Left kidney (tissue), 2 donors: Measurements from ENCODE around the gene WDR27. TPM values are rescaled to one million over a fixed set of nuclear protein-coding genes. Genes with fewer than 3 reads are reported as not detected.
"Not testable (repeated sequence)": the region's sequence is repeated elsewhere in the genome, so short reads cannot be mapped to it uniquely, and the experiment has no call there.

Source experiments
- DNase-seq: peaks from one replicate; pipeline ENCODE4 v3.0.0-alpha.2; 2013
- polyA plus RNA-seq: library from polyadenylated mRNA; unstranded; fragments of 120-200 nt; gene quantifications from one replicate; pipeline ENCODE4 v1.2.1, GENCODE V29; 2013; ENCODE audit not compliant: insufficient read length

Gene WDR27
- polyA plus RNA-seq, 1 donor, result 85.1 TPM

DNA sequence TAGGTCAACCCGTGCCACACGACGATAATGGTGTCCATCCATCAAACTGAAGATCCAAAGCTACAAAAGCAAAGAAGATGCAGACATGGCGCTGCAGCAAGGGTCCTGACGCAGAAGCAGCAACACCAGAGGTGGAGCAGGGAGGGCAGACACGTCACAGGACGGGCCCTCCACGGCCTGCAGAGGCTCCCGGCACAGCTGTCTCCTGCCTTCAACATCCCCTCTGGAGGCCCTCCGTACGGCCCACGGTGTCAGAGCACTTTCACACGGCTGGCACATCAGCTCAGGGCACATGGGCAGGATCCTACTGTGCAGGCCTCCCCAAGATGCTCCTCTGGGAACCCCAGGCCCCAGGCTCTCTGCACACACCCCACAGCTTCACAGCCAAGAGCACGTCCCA is 37.6 kb downstream of the WDR27 start:
- DNase-seq, result no peak

DNA sequence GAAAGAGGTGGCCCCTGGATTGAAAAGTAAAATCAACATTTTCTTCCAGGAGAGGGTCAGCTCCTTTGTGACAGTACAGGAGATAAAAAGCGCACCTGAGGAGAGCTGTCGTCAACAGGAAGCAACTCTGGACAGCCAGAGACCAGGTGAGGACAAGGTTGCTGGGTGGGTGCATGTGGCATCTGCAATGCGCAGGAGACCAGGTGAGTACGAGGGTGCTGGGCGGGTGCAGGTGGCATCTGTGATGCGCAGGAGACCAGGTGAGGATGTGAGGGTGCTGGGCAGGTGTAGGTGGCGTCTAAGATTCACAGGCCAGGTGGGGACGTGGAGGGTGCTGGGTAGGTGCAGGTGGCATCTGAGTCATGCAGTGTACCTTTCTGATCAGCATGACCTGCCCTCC is 38.4 kb downstream of the WDR27 start:
- DNase-seq, result no peak

DNA sequence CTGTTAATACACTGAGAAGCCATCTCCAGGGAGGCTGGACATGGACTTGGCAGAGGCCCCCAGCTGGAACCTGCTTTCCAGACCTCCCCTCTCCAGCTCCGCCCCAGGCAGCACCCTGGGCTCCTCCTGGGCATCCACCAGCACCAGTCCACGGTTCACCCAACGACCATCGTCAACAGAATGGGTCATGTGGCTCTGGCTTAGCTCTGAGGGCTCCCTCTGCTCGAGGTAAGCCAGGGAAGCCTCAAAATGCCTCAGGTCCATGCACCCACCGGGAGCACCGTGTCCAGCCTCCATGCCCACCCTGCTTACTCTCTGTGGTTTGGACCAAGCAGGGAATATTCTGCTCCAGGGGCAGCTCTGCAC is 40.5 kb downstream of the WDR27 start:
- no peak for DNase-seq

DNA sequence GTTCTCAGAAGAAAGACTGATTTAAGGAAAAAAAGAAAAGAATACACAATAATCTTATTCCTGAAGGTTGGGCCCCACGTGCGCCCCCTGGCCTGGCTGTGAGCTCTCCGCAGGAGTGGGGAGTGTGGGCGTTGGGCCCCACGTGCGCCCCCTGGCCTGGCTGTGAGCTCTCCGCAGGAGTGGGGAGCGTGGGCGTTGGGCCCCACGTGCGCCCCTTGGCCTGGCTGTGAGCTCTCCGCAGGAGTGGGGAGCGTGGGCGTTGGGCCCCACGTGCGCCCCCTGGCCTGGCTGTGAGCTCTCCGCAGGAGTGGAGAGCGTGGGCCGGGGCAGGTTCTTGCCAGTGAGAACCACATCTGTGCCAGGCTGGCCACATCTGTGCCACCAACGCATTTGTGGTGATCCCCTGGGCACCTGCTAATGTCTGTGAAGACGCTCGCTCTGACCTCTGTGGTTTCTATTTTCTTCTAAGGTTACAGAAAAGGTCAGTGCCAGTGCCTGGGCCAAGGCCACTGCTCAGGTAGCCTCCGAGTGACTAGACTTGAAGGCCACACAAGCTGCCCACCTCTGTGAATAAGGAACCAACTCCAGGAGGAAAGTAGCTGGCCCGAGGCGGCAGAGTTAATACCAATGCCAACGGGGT is 41.0 kb downstream of the WDR27 start:
- DNase-seq, result no peak

DNA sequence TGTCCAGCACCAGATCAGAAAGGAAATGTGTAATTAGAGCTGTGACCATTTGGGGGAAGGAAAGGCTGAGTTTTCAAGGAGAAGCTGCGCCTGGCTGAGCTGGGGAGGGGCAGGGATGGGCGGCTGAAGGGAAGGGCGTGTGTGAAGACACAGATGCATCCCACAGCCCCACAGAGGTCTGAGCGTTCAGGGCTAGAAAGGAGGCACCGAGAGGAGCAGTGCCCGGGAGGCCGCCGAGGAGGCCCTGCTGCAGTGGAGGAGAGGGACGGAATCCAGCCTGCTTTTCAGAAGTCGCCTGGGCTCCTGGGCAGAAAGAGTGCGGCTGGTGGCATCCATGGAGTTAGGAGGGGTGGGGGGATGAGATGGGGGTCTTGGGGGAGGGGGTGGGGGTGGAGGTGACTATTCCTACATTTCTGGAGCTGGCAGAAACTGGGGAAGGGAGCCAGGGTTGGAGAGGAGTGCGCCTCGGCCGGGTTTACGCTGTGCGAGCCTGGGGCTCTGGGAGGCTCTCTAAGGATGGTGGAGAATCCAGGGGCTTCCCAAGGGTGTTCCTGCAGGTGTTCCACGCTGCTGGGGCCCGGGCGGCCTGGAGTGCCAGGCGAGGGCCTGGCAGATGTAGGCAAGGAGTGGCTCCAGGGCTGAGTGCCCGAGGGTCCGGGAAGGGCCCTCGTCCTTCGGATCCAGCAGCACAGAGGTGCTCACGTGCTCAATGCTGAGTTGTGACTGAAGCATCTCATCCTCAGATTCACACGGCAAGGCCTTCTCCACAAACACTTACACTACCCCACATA is 41.8 kb downstream of the WDR27 start:
- no peak for DNase-seq

DNA sequence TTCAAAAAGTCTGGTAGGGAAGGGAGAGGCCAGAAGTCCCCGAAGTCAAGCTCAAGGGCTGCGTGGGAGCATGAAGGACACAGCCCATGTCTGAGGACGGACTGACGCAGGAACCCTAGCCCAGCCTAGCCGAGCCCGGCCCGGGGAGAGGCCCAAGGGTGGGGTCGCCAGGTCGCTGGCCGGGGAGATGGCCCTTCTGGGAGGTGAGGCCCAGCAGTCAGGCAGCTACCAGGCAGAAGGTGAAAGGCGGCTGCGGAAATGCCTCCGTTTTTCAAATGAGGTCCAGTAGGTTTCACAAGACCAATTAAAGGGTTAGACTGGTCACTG is 44.6 kb downstream of the WDR27 start:
- DNase-seq, result no peak

DNA sequence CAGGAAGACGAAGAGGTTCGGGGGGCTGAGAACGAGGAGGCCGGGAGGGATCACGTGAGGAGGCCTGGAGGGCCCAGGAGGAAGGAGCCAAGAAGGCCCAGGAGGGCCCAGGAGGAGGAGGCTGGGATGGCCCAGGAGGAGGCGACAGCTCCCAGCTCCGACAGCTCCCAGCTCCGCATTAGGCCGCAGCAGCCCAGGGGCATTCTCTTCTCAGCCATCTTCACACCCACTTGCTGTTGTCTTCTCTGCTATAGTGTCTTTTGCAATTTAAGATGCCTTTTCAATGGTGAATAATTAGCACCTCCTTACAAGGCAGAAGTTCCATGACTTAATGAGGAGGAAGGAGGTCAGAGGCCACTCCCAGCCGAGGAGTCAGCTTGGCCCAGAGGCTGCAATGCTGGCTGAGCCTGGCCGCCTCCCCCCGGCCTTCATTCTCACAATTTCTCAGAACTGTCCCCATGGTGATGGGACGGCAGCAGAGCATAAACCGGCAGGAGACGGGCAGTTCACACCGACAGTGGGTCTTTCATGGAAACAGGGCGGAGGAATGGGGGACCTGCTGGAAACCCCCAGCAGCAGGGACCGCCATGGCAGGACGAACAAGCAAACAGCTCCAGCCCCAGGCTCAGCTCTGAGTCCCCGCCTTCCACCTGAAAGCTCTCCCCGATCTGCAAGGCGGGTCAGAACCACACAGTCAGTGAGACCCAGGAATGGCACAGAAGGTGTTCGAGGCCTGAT is 45.1 kb downstream of the WDR27 start:
- DNase-seq, result no peak

DNA sequence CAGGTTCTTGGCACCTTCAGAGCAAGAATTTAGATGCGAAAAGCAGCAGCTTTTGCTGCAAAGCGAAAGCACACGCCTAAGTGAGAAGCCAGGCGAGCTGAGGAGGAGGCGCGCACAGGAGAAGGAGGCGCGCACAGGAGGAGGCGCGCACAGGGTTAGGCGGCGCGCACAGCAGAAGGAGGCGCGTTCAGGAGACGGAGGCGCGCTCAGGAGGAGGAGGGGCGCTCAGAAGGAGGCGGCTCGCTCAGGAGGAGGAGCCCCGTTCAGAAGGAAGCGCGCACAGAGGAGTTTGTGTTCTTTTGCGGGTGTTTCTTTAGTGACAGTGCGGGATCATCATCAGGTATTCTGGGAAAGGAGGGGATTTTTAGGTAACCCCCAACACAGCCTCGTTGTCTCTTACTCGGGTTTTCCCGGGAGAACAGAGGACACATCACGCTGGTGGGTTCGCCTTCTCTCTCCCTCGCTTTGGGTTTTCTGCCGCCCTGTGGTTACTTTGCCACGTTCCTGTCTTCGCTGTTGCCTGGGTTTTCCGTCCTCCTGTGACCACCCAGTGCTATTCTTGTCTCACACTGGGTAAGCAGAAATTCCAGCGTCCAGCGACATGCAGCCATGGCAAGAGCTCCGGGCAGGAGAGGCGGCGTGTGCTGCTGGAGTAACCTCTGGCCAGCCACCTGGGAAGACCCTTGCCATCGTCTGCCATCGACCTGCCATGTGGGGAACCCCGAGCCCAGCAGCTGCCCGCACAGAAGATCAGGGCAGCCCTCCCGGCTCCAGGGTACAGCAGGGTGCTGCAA is 47.0 kb downstream of the WDR27 start:
- DNase-seq, result peak; percentile 58

DNA sequence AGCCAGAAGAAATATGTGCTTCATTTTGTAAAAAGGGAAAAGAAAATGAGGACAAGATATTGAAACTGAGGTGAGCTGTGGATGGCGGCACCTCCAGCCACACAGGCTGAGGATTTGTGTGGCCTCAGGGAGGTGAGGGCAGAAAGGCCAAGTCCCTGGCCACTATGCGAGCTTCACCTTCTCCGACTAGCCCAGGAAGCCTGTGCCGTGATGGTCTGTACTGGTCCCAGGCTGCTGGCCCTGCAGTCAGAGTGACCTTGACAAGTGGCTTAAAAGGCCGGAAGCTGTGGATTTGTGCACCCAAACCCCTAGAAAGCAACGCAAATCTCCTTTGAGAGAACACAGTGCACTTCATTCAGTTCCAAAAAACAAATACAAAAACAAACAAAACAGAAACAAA is 48.1 kb downstream of the WDR27 start:
- no peak for DNase-seq

DNA sequence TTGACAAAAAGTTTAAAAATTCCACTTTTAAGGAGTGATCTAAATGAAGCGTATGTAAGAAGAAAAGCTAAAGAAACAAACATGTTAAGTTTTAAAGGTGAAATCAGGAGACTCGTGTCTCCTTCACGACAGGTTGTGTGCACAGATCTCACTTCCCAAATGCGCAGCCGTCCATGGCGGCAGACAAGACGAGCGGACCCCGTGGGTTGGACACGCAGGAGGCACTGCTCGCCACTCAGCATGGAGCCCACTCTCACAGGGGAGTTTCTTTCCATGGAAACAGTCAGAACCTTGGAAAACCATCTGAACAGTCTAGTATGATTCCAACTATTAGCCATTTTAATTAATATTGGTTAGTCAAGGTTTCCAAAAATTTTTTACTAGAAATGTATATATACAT is 48.9 kb downstream of the WDR27 start:
- no peak for DNase-seq

DNA sequence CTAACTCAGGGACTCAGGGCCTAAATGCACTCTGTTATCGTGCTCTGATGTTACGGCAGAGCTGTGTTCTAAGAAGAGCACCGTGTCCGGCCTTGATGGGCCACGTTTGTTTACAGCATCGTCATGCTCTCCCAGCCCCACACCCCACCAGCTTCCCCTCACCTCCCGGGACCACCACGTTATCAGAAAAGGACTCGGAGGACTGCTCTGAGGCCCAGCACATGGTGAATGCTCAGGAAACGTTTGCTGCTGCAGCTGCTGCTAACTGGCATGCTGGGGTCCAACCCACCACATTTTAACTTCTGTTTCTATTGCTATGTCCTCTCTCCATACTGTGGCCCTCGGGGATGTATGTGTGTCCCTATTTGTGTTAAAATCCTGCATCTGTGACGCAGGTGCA is 50.3 kb downstream of the WDR27 start:
- DNase-seq, result no peak

DNA sequence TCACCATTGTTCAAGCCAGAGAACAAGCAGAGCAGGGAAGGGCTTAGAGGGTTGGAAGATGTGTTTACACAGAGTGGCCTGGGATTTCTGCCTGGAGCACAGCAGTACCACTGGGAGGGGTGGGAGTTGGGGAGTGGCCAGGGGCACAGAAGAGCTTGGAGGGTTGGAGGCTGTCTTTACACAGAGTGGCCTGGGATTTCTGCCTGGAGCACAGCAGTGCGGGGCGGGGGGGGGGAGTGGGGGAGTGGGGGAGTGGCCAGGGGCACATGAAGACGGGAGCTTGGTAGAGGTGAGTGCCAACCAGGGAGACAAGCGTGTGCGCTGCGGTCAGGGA is 50.9 kb downstream of the WDR27 start:
- DNase-seq, result no peak

DNA sequence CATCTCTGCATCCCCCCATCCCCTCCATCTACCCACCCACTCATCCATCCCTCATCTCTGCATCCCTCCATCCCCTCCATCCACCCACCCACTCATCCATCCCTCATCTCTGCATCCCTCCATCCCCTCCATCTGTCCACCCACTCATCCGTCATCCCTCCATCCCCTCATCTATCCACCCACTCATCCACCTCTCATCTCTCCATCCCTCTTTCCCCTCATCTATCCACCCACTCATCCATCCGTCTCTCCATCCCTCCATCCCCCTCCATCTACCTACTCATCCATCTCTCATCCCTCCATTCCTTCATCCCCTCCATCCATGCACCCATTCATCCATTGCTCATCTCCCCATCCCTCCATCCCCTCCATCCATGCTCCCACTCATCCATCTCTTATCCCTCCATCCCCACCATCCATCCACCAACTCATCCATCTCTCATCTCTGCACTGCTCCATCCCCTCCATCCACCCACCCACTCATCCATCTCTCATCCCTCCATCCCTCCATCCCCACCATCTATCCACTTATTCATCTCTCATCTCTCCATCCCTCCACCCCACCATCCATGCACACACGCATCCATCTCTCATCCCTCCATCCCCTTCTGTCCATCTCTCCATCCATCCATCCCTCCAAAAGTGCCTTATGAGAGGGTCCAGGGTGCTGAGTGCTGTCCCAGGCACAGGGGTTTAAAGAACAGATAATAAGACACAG is 51.4 kb downstream of the WDR27 start:
- no peak for DNase-seq

DNA sequence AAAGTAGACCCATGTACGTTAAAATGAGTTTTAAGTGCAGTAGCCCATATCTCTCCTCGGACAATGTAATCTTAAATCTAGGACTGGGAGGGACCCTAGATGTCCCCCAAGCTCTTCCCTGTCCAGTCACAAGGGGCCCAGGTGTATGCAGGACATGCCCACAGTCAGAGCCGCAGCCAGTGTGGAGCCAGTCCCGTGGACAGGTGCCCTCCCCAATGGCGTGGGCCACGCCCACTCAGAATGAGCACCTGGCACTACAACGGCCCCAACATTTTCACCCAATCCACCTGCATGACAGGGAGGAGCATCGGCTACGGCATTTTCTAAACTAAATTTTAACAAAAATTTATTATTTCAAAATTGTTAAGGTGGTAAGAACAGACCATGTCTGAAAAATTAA is 53.2 kb downstream of the WDR27 start:
- DNase-seq, result no peak

DNA sequence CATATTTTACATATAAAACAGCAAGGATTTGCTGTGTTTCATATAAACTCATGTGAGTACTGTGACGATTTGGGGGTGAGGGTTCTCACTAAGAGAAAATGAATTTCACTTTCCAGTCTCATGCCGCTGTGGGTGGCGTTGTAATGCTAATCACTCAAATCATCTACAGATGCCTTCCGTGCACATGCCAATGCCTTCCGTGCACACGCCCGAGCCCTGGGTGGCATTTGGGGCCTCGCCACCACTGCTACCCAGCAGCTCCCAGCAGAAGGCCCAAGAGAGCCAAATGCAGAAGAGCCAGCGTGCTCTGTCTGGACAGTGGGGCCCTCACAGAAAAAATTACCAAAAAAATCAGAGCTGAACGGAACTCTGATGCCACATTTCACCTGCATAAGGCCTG is 53.7 kb downstream of the WDR27 start:
- DNase-seq, result no peak

DNA sequence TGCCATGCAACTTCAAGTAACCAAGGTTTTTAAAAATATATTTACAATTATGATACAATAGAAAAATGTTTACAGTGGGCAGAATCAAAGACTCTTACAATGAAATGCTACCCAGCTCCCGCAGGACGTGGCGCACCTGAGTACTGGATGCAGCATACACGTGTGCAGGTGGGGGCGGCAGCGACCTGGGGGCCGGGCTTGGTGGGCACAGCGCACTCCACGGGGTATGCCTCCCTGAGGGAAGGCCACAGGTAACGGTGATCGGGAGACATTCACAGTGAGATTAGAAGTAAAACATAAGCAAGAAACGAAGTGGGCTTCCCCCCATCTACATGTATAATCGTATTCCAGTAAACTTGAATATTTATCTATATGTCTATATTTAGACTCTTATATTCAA is 54.2 kb downstream of the WDR27 start:
- no peak for DNase-seq

DNA sequence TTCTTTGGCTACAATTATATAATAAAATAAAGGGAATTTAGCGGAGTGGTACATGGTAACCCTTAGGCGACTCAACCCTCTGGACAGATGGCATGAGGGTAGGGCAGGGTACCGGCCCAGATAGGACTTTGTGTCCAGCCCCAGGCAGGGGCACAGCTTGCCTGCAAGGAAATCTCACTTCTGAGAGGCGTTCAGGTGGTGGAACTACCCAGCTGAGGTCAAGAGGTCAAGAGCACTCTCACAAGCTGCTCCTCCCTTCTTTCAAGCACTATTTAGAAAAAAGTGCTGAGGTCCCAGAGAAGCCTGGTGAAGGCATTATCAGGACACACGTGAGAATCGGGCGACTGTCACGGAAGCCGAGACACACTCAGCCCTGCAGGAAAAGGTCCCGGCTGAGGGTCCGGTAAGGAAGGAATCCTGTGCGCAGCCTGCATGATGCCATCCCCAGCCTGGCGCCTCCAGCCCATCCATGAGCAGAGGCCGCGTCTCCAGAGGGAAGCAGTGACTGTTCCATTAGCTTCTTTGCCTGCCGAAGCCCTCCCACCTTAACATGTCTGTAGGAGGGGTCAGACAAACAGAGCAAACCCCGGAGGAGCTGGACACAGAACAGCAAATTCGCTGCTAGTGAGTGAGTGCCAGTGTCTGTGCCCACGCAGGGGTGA is 54.8 kb downstream of the WDR27 start:
- DNase-seq, result no peak

DNA sequence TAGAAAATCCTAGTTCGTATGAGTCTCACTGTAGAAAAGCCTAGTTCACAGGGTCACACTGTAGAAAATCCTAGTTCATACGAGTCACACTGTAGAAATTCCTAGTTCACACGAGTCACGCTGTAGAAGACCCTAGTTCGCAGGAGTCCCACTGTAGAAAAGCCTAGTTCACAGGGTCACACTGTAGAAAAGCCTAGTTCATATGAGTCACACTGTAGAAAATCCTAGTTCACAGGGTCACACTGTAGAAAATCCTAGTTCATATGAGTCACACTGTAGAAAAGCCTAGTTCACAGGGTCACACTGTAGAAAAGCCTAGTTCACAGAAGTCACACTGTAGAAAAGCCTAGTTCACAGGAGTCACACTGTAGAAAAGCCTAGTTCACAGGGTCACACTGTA is 56.4 kb downstream of the WDR27 start:
- DNase-seq, result not testable (repeated sequence)

DNA sequence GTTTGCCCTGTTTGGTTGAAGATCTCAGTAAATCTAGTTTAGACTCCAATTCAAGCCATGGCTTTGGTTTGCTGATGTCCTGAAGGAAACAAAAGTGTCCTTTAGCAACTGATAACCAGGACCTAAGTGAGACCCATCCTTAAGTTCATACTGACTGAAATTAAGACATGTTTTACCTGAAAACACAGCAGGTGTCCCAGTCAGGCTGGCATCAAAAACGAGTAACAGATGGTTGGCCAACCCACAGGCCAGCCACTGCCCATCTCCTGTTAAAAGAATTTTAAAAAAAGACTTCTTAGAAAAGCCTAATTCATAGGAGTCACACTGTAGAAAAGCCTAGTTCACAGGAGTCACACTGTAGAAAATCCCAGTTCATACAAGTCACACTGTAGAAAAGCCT is 58.3 kb downstream of the WDR27 start:
- DNase-seq, result no peak

DNA sequence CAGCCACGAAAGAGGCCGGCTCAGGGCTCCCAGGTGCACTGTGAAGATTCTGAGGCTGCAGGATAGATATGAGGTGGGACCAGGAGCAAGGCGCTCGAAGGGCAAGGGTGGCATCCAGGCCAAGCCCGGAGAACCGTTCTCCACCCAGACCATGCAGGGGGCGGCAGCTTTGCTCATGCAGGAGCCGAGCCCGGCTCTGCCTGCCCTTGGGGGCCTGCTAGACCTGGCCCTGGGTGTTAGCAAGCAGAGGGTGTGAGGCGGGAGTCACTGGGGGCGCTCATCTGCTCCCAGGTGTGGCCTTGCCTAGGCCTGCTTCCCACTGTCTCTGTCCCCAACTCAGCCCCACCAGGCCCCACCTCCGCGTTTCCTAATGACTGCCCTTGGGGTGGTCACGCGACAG is 59.4 kb downstream of the WDR27 start:
- DNase-seq, result no peak

DNA sequence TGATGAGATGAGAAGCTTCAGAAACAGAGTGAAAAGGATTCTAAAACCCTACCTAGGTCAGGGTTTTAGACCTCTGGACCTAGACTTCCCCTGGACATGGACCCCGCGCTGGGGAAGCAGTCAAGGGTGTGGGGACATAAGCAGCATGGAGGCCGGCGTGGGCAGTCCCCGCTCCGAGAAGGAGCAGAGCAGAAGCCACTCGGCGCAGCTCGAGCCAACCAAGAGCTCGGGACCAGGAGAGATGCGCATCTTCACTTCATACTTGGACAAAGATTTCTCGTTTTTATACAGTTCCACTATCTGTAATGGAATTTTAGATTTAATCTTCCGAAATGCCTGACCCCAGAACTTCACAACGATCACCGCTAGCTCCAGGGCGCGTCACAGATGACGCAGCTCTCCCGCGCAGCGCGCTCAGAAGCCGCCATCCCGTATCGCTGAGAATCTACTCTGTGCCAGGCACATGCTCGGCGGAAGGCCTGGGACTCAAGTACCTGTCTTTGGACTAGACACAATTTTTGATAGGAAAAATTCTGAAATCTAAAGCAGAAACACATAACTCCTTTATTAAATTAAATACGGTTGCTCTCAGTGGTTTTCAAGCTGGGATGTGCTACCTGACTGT is 60.3 kb downstream of the WDR27 start:
- DNase-seq, result no peak
